H1 (cell line): Measurements from ENCODE around the gene COL4A1. TPM values are rescaled to one million over a fixed set of nuclear protein-coding genes. Genes with fewer than 3 reads are reported as not detected.

Source experiments
- CTCF ChIA-PET: fragments of 300-600 bp; sonication (Branson Sonifier 250); formaldehyde crosslinking; loops from one replicate; lab custom pipeline; 2021; ENCODE audit not compliant: partially characterized antibody; lab: Charles Lee
- POLR2A ChIA-PET: fragments of 300-600 bp; sonication (Branson Sonifier 250); formaldehyde crosslinking; loops from one replicate; lab custom pipeline; 2021; ENCODE audit warnings: inconsistent platforms; ENCODE audit not compliant: partially characterized antibody; lab: Charles Lee
- DNase-seq, 2 experiments: peaks; one replicate each; pipeline versions ENCODE4 v3.0.0 to v3.0.0-alpha.2; 2010 to 2022; ENCODE audit warnings: low spot score in 2 of 2, low read depth in 1 of 2, mixed read lengths in 1 of 2
- FAIRE-seq: peaks from 2 replicates; lab custom pipeline; 2011; peaks lifted over from hg19 to GRCh38; lab: Jason Lieb, UNC
- H2AFZ ChIP-seq: 2 replicates; pipeline ENCODE4 v1.8.1; 2012; ENCODE audit warnings: low read length, inconsistent platforms
- H2AK5ac ChIP-seq: 2 replicates; pipeline ENCODE4 v1.6.1; 2013; ENCODE audit warnings: low read depth, low read length
- H2BK120ac ChIP-seq: replicated peaks from 2 replicates; pipeline ENCODE3; 2013; ENCODE audit warnings: low read depth, low read length, inconsistent platforms
- H2BK12ac ChIP-seq: 2 replicates; pipeline ENCODE4 v1.6.1; 2013; ENCODE audit warnings: low read depth, low read length
- H2BK15ac ChIP-seq: 2 replicates; pipeline ENCODE4 v1.6.1; 2013; ENCODE audit warnings: low read length
- H2BK20ac ChIP-seq: 2 replicates; pipeline ENCODE4 v1.6.1; 2013; ENCODE audit warnings: low read length
- H2BK5ac ChIP-seq: 2 replicates; pipeline ENCODE4 v1.6.1; 2013; ENCODE audit warnings: low read depth, low read length
- H3K14ac ChIP-seq: 2 replicates; pipeline ENCODE4 v1.6.1; 2013; ENCODE audit warnings: inconsistent platforms; ENCODE audit not compliant: insufficient read length
- H3K18ac ChIP-seq: 2 replicates; pipeline ENCODE4 v1.6.1; 2013; ENCODE audit warnings: low read length; ENCODE audit errors: extremely low read depth
- H3K23ac ChIP-seq: 2 replicates; pipeline ENCODE4 v1.6.1; 2013; ENCODE audit warnings: inconsistent platforms; ENCODE audit not compliant: insufficient read length
- H3K23me2 ChIP-seq: 2 replicates; pipeline ENCODE4 v1.6.1; 2013; ENCODE audit warnings: low read depth, low read length
- H3K27ac ChIP-seq: 2 replicates; pipeline ENCODE4 v1.6.1; 2011; ENCODE audit warnings: low read depth, low read length, inconsistent platforms
- H3K27me3 ChIP-seq, 4 experiments: replicated peaks in 1 of 4; 1 replicate in 1 of 4; 2 replicates in 3 of 4; pipeline versions ENCODE4 v1.6.1 to v1.8.1; 2011 to 2013; ENCODE audit warnings: low read length in 3 of 4, mild to moderate bottlenecking in 3 of 4, inconsistent platforms in 2 of 4, mixed read lengths in 2 of 4, moderate library complexity in 1 of 4; ENCODE audit not compliant: control insufficient read depth in 3 of 4, insufficient read depth in 3 of 4; ENCODE audit errors: extremely low read depth in 1 of 4
- H3K36me3 ChIP-seq, 4 experiments: 2 replicates each; pipeline versions ENCODE4 v1.6.1 to v1.8.1; 2011 to 2013; ENCODE audit warnings: mild to moderate bottlenecking in 4 of 4, low read length in 3 of 4, moderate library complexity in 2 of 4, control low read depth in 1 of 4, inconsistent platforms in 1 of 4; ENCODE audit not compliant: insufficient read depth in 4 of 4, control insufficient read depth in 2 of 4
- H3K4ac ChIP-seq: replicated peaks from 2 replicates; pipeline ENCODE3; 2013; ENCODE audit warnings: low read length, low read depth, mixed read lengths, inconsistent platforms; ENCODE audit not compliant: insufficient read length
- H3K4me1 ChIP-seq, 4 experiments: replicated peaks in 1 of 4; 1 replicate in 1 of 4; 2 replicates in 3 of 4; pipeline versions ENCODE4 v1.6.1 to v1.8.1; 2011 to 2013; ENCODE audit warnings: low read length in 3 of 4, inconsistent platforms in 2 of 4, mixed read lengths in 1 of 4; ENCODE audit not compliant: insufficient read depth in 4 of 4, control insufficient read depth in 3 of 4
- H3K4me2 ChIP-seq, 2 experiments: 2 replicates each; pipeline versions ENCODE4 v1.6.1 to v1.8.1; 2011 to 2013; ENCODE audit warnings: low read depth in 2 of 2, low read length in 2 of 2, control low read depth in 1 of 2, inconsistent platforms in 1 of 2, mild to moderate bottlenecking in 1 of 2; ENCODE audit not compliant: insufficient read depth in 1 of 2
- H3K4me3 ChIP-seq, 4 experiments: fragments of 200-600, 300-600 bp in 1 of 4; sonication (generic), shearing (Covaris generic), sonication (Bioruptor Twin) in 1 of 4; 2 replicates each; pipeline versions ENCODE4 v1.5.1 to v1.8.1; 2011 to 2016; ENCODE audit warnings: low read length in 4 of 4, low read depth in 3 of 4, control low read depth in 2 of 4, inconsistent platforms in 2 of 4, mild to moderate bottlenecking in 2 of 4, mixed read lengths in 1 of 4, moderate library complexity in 1 of 4; ENCODE audit not compliant: insufficient read depth in 2 of 4; ENCODE audit errors: extremely low read depth in 1 of 4
- H3K56ac ChIP-seq: replicated peaks from 2 replicates; pipeline ENCODE3; 2013; ENCODE audit warnings: low read depth, mild to moderate bottlenecking, mixed read lengths, low read length, inconsistent platforms; ENCODE audit not compliant: insufficient read length
- H3K79me1 ChIP-seq: 2 replicates; pipeline ENCODE4 v1.6.1; 2013; ENCODE audit warnings: low read depth, low read length, control low read depth
- H3K79me2 ChIP-seq, 2 experiments: 2 replicates each; pipeline versions ENCODE4 v1.6.1 to v1.8.1; 2012 to 2013; ENCODE audit warnings: low read length in 2 of 2, mild to moderate bottlenecking in 2 of 2, inconsistent platforms in 1 of 2; ENCODE audit not compliant: insufficient read depth in 2 of 2, control insufficient read depth in 1 of 2
- H3K9ac ChIP-seq, 4 experiments: replicated peaks in 1 of 4; 1 replicate in 1 of 4; 2 replicates in 3 of 4; pipeline versions ENCODE4 v1.6.1 to v1.8.1; 2011 to 2013; ENCODE audit warnings: low read depth in 3 of 4, low read length in 3 of 4, control low read depth in 2 of 4, mild to moderate bottlenecking in 2 of 4, moderate library complexity in 2 of 4, inconsistent platforms in 1 of 4; ENCODE audit errors: extremely low read depth in 1 of 4
- H3K9me3 ChIP-seq, 2 experiments: 2 replicates each; pipeline versions ENCODE4 v1.6.1 to v1.8.1; 2012 to 2013; ENCODE audit warnings: mild to moderate bottlenecking in 2 of 2, moderate library complexity in 2 of 2, control low read depth in 1 of 2, inconsistent platforms in 1 of 2, low read depth in 1 of 2, low read length in 1 of 2, mixed read lengths in 1 of 2; ENCODE audit not compliant: insufficient read depth in 2 of 2
- H4K20me1 ChIP-seq, 2 experiments: replicated peaks in 1 of 2; 2 replicates each; pipeline versions ENCODE3 to v1.8.1; 2011 to 2013; ENCODE audit warnings: inconsistent platforms in 2 of 2, low read length in 2 of 2, mild to moderate bottlenecking in 1 of 2; ENCODE audit not compliant: insufficient read depth in 2 of 2, control insufficient read depth in 1 of 2
- H4K5ac ChIP-seq: 2 replicates; pipeline ENCODE4 v1.6.1; 2013; ENCODE audit warnings: low read length, low read depth, mixed read lengths, inconsistent platforms; ENCODE audit not compliant: insufficient read length
- H4K8ac ChIP-seq: 2 replicates; pipeline ENCODE4 v1.8.0; 2013; ENCODE audit warnings: mild to moderate bottlenecking, moderate library complexity, low read length, inconsistent platforms; ENCODE audit not compliant: insufficient read depth; ENCODE audit errors: extremely low read depth
- H4K91ac ChIP-seq: replicated peaks from 2 replicates; pipeline ENCODE3; 2013; ENCODE audit warnings: low read length, mixed read lengths, inconsistent platforms; ENCODE audit not compliant: insufficient read length
- ASH2L ChIP-seq: fragments of 200-600, 300-600 bp; sonication (generic); IDR thresholded peaks from one replicate; pipeline ENCODE4 v1.7.1; 2017; ENCODE audit warnings: low read length
- BCL11A ChIP-seq, 2 experiments: IDR thresholded peaks; one replicate each; pipeline ENCODE4 v1.6.1; 2011; ENCODE audit warnings: low read depth in 2 of 2, low read length in 2 of 2, mild to moderate bottlenecking in 2 of 2
- EGR1 ChIP-seq: IDR thresholded peaks from 2 replicates; pipeline ENCODE4 v1.6.1; 2011; ENCODE audit warnings: low read depth, low read length, borderline replicate concordance
- EZH2 ChIP-seq: fragments of 200-600 bp; sonication (generic); IDR thresholded peaks from 2 replicates; pipeline ENCODE4 v1.7.1; 2012; ENCODE audit warnings: low read depth, mild to moderate bottlenecking, moderate library complexity, low read length, inconsistent platforms; ENCODE audit not compliant: severe bottlenecking
- POLR2A ChIP-seq, 2 experiments: IDR thresholded peaks; 1 replicate in 1 of 2; 2 replicates in 1 of 2; pipeline ENCODE4 v1.6.1; 2011; ENCODE audit warnings: low read depth in 2 of 2, low read length in 2 of 2, mild to moderate bottlenecking in 2 of 2; ENCODE audit errors: control extremely low read depth in 1 of 2
- RFX5 ChIP-seq: IDR thresholded peaks from 2 replicates; pipeline ENCODE4 v1.6.1; 2011; ENCODE audit warnings: low read depth, low read length, improper control_type of control experiment, borderline replicate concordance
- TCF12 ChIP-seq: IDR thresholded peaks from 2 replicates; pipeline ENCODE4 v1.6.1; 2011; ENCODE audit warnings: low read depth, mild to moderate bottlenecking, low read length
- YY1 ChIP-seq: IDR thresholded peaks from 2 replicates; pipeline ENCODE4 v1.6.1; 2011; ENCODE audit warnings: low read depth, mild to moderate bottlenecking, low read length
- WGBS, 2 experiments: shearing (Covaris generic) in 1 of 2; methylation state at CpG; one replicate each; pipeline versions ENCODE4 v1.1.6 to v1.1.7; 2013 to 2015; ENCODE audit warnings: low lambda C conversion rate in 2 of 2, mixed read lengths in 2 of 2, inconsistent platforms in 1 of 2, low coverage in 1 of 2, missing lambda C conversion rate in 1 of 2; ENCODE audit not compliant: insufficient replicate concordance in 2 of 2, insufficient coverage in 1 of 2, insufficient read length in 1 of 2; ENCODE audit errors: extremely low coverage in 1 of 2, missing lambda C conversion rate in 1 of 2; 5-methylcytosine and 5-hydroxymethylcytosine counted together
- polyA plus RNA-seq, 7 experiments: library from polyadenylated mRNA; depleted of rRNA in 3 of 7; stranded (reverse) in 5 of 7; unstranded in 2 of 7; fragments of >200 nt in 5 of 7; fragments of 200-250 nt in 2 of 7; gene quantifications; 1 replicate in 5 of 7; 2 replicates in 1 of 7; 4 replicates in 1 of 7; pipeline versions ENCODE4 v1.2.1 to v1.2.3, GENCODE V29; 2011 to 2013; ENCODE audit warnings: missing spikeins in 2 of 7, mixed read lengths in 2 of 7
- total RNA-seq: library from RNA; stranded (reverse); fragmentation: NEBNext Ultra II Directional; extraction: Animal tissue kit (Norgen Biotek cat#: 25700); gene quantifications from 2 replicates; pipeline ENCODE4 v1.2.1, GENCODE V29; 2021

COL4A1 gene
- total and polyA plus RNA-seq, 2 of the 8 experiments (the other 6 are each of a cell fraction or from before 2014, with no cell fraction given) = 30.7 to 82.0 TPM

- no peak overlapping the region for H2BK12ac ChIP-seq
- no peak overlapping the region for H3K9ac ChIP-seq
- ChIA-PET POLR2A (no interaction called here), CTCF (no interaction called here)
- no peaks in the 10 kb centered on the region for H3K23me2 ChIP-seq
- H3K4ac ChIP-seq = no peak overlapping the region
- H2AK5ac ChIP-seq = no peak overlapping the region
- no peak for TF ChIP-seq RFX5
- TF ChIP-seq EGR1 = no peak
- no peak for TF ChIP-seq ASH2L
- no peak for TF ChIP-seq BCL11A (IDR thresholded peaks at IDR 0.05; ENCODE audit: low read depth in 2 of 2, low read length in 2 of 2)
- TF ChIP-seq POLR2A (IDR thresholded peaks at IDR 0.05; ENCODE audit: control extremely low read depth in 1 of 2, low read depth in 2 of 2, low read length in 2 of 2) = no peak
- TF ChIP-seq YY1 = no peak
- TF ChIP-seq TCF12 = no peak
- TF ChIP-seq EZH2 = no peak
- H3K79me2 ChIP-seq = no peaks in the 10 kb centered on the region
- DNase-seq (no peak), FAIRE-seq (no peak)
- no peaks in the 10 kb centered on the region for H4K20me1 ChIP-seq
- H3K56ac ChIP-seq = no peak overlapping the region
- no peak overlapping the region for H3K4me2 ChIP-seq
- no peak overlapping the region for H3K18ac ChIP-seq
- H2BK20ac ChIP-seq = no peak overlapping the region
- no peak overlapping the region for H3K23ac ChIP-seq
- WGBS, 2 experiments = 87% methylated on average over 4 of the region's 4 CpGs; no CpG with 5 or more reads in 1 of the 2 experiments
- H4K5ac ChIP-seq = no peak overlapping the region
- no peak overlapping the region for H4K91ac ChIP-seq
- no peak overlapping the region for H4K8ac ChIP-seq
- no peaks in the 10 kb centered on the region; the same call in 1 of the 2 replicates for H3K79me1 ChIP-seq
- H2BK5ac ChIP-seq = no peak overlapping the region
- no peaks in the 10 kb centered on the region for H3K9me3 ChIP-seq
- H2AFZ ChIP-seq = no peak overlapping the region
- H3K4me3 ChIP-seq = no peak overlapping the region
- no peaks in the 10 kb centered on the region; a peak in 1 of 7 replicates for H3K4me1 ChIP-seq
- H2BK15ac ChIP-seq = no peak overlapping the region
- no peak overlapping the region for H3K27ac ChIP-seq
- H3K14ac ChIP-seq = no peak overlapping the region
- no peaks in the 10 kb centered on the region for H3K27me3 ChIP-seq
- peaks cover 2 to 6% (median 4%) of the 10 kb centered on the region in 4 experiments; a peak in 6 of 8 replicates for H3K36me3 ChIP-seq
- H2BK120ac ChIP-seq = no peak overlapping the region
These were observed 137.7 kb downstream of the COL4A1 start for GRCh38 chr13:110168999-110169933.
